A549 treated with CORT108297 at 1 μM for 4 hours (cell line): ENCODE results near the gene SLBP. TPM values are rescaled to one million over a fixed set of nuclear protein-coding genes. Genes with fewer than 3 reads are reported as not detected.

Experiments
- total RNA-seq: library from RNA; stranded (reverse); fragments of 200-300 nt; extraction: Qiagen RNA extraction; gene quantifications from 5 replicates; pipeline ENCODE4 v1.2.3, GENCODE V29; 2022

The SLBP gene
- 69.5 to 88.8 TPM (median 71.8 TPM) in 5 replicates for total RNA-seq

GRCh38 chr4:1712216-1713002 lies at the start of gene SLBP:
SLBP (minus strand) TSS chr4:1712319; CDS start chr4:1712188, 131 bp downstream.

GRCh38 chr4:1721003-1721665 lies 9.0 kb upstream of the SLBP start, which contains the start of the genes TACC3 and TMEM129:
TACC3 (plus strand) TSS chr4:1721521; CDS start chr4:1723422, 1,901 bp downstream.
TMEM129 (minus strand) TSS chr4:1721323; CDS start chr4:1720837, 486 bp downstream.

GRCh38 chr4:1683736-1684505 lies 28.2 kb downstream of the SLBP start, which contains the start of gene FAM53A:
FAM53A (minus strand) TSS chr4:1684313; CDS start chr4:1668741, 15,572 bp downstream.

Other genes with a start within 250 kb of the SLBP start
- 0.50 to 1.4 TPM (median 0.77 TPM) in 5 replicates for gene FAM53A, start 28.0 kb downstream of the SLBP start, total RNA-seq
- 14.7 to 29.0 TPM (median 26.3 TPM) in 5 replicates for gene TMEM129, start 9.0 kb upstream of the SLBP start, total RNA-seq
- gene TACC3, start 9.2 kb upstream of the SLBP start, total RNA-seq, result 80.6 to 95.0 TPM (median 86.8 TPM) in 5 replicates
- 1.3 to 2.8 TPM (median 2.2 TPM) in 5 replicates for gene FGFR3, start 81.0 kb upstream of the SLBP start, total RNA-seq
- 25.8 to 31.7 TPM (median 28.7 TPM) in 5 replicates for gene LETM1, start 143.8 kb upstream of the SLBP start, total RNA-seq
- 36.5 to 47.3 TPM (median 43.9 TPM) in 5 replicates for gene NSD2, start 159.1 kb upstream of the SLBP start, total RNA-seq